NCI-H187 treated with DMSO at 0.1 percent for 48 hours (cell line): ENCODE data around the gene TRA2B.
"Not testable (repeated sequence)": the region's sequence is repeated elsewhere in the genome, so short reads cannot be mapped to it uniquely, and the experiment has no call there.

Experiments
- DNase-seq: peaks from one replicate; lab custom pipeline; 2025; lab: John Stamatoyannopoulos, UW

The TRA2B gene

DNA sequence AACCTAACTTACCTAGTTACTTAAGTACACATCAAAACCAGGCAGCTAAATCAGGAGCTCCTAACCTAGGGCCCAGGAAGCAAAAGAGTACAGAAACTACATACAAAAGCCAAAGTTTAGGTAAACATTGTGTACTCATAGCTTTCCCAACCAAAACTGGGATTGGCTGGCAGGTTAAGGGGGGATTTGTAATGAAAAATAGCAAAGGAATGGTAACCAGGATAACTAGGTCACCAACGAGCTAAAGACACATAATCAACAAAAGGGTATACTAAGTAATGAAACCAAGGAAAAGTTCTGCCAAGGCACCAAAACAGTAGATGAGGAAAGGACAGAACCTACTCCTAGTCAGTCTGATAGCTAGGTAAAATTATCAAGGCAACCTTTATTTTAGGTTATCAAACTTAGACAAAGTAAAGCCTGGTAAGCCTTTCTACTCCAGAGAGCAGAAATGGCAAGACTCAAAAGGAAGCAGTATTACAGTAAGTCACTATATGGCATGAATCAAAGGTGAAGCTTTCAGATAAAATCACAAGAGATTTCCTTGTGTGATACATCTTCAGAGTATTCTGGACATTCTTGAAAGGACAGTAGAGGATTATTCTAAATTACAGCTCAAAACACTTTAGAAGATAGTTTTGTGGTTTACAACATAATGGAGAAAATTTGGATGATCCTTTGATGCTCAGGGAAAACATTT lies 10.2 kb downstream of the TRA2B start:
- DNase-seq, result no peak

DNA sequence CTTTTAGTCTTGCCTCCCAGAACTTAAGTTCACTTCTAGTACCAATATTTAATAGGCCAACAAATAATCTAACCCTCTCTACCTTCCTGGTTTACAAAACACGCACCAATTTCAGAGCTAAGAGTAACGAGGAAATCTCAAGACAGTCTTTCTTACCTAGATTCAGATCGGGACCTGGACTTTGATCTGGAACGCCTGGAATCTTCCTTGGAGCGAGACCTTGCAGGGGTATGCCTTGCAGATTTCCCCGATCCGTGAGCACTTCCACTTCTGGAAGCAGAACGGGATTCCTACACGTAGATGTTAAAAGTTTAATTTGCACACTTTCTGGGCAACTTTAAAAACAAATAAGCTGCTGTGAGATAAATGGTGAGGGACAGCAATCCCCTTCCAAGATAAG lies 11.4 kb downstream of the TRA2B start:
- no peak for DNase-seq

DNA sequence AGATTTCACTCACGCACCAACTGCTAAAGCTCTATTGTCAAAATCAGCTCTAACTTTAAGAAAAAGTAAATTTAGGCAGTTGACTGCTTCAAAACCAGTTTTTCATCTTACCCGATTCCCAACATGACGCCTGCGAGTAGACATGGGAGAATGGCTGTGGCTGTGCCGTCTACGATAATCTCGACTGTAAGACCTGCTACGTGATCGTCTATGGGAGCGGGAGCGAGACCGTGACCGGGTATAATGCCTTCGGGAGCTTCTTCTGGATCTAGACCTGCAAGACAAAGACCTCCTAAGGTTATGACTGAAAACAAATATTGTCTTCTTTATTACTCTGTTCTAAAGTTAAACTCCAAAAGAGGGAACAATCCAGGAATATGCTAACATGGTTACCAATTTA lies 12.5 kb downstream of the TRA2B start:
- no peak for DNase-seq

DNA sequence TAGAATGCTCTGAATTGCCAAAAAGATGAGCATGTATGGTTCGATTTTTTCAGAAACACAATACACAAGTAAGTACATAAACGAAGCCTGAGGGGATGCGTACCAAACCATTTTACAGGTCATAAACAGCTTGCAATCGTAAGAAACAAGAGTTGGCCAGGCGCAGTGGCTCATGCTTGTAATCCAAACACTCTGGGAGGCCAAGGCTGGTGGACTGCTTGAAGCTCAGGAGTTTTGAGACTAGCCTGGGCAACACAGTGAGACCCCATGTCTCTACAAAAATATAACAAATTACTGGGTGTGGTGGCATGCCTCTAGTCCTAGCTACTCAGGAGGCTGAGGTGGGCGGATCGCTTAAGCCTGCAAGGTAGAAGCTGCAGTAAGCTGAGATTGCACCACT lies 13.4 kb downstream of the TRA2B start:
- no peak for DNase-seq

DNA sequence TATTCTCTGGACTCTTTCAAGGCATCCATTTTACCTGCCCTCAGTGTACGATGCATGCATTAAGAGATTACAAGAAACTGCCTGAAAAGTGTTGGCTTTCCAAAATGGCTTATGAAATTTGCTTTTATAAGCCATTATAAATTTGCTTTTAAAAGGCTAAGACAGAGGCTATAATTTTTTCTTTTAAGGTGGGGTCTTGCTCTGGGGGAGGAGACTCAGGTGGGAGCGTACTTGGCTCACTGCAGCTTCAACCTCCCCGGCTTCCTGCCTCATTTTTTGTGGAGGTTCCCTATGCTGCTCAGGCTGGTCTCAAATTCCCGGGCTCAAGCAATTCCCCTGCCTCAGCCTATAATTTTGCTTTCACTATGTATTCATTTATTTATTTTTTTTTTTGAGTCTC lies 17.6 kb downstream of the TRA2B start:
- DNase-seq, result no peak

DNA sequence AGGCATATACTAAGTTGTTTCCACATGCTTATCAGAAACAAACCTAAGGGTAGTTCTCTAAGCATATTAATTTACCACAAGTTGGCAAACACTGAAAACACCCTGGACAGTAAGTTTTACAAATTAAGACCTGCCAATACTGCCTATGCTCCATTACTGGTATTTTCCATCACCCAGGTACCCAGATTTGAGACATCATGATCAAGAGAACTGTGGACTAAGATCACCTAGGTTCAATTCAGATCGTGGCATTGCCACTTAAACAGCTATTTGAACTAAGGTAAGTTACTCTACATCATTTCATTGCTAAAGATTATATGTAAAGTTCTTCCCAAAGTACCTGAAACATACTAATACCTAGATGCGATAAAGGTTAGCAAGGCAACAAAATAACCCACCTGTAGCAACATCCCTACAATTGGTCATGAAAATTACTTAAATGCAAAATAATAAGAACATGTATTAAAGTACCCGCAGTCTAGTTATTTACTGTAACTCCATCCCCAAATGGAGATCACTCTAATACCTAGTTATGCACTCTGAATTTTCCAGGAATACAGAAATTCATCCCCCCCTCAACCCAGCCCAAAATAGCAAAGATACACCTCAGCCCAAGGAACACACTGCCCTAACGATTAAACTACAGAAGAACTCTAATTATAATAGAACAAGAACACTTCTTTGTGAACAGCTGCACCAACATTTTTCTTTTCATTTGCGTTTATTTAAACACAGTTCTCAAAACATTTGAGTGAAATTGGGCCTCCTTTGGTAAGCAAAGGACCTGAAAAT lies 21.6 kb downstream of the TRA2B start:
- DNase-seq, result no peak

DNA sequence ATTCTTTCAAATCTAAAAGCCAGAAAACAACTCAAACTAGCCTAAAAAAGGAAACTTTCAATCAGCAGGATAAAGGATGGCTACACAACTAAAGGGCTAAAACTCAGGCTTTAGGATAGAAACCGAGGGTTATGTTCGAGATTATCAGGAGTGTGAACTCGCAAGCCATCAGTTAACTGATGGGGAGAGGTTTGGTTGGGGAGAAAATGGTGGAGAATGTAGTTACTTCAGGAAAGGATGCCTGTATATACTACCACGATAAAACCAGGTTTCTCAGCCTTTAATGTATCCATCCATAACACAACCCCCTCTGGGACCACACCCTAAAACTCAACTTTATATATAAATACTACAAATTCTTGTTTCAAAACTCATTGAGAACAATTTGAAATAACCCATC lies 22.2 kb downstream of the TRA2B start:
- no peak for DNase-seq

DNA sequence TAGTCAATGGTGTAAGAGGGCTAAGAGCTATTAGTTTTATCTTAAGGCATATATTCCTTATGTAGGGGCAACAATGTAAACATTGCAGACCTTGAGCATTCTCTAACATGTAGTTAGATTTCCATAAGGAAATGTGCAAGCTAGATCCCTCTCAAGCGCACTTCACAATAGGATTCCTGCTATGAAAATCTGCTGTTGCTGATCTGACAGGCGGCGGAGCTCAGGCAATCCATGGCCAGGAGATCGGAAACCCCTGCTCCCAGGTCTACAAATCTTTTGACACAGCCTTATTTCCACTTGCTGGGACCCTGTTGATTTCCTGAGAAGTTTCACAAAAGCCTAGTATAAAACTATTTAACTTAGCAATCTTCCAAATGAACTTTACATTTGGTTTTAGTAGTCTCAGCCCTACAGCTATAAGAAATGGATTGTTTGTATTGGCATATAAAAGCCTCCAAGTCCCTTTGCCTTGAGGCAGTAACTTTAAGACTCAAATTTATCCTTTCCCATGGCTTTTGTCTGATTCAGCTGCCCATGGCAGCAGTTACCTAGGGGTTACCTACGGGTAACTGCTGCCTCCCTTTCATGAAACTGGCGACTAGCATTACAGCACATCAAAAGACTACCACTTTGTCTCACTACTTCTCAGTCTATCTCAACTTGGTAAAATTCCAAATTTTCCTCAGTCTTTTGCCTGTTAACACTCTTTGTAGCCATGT lies 22.7 kb downstream of the TRA2B start:
- DNase-seq, result no peak

DNA sequence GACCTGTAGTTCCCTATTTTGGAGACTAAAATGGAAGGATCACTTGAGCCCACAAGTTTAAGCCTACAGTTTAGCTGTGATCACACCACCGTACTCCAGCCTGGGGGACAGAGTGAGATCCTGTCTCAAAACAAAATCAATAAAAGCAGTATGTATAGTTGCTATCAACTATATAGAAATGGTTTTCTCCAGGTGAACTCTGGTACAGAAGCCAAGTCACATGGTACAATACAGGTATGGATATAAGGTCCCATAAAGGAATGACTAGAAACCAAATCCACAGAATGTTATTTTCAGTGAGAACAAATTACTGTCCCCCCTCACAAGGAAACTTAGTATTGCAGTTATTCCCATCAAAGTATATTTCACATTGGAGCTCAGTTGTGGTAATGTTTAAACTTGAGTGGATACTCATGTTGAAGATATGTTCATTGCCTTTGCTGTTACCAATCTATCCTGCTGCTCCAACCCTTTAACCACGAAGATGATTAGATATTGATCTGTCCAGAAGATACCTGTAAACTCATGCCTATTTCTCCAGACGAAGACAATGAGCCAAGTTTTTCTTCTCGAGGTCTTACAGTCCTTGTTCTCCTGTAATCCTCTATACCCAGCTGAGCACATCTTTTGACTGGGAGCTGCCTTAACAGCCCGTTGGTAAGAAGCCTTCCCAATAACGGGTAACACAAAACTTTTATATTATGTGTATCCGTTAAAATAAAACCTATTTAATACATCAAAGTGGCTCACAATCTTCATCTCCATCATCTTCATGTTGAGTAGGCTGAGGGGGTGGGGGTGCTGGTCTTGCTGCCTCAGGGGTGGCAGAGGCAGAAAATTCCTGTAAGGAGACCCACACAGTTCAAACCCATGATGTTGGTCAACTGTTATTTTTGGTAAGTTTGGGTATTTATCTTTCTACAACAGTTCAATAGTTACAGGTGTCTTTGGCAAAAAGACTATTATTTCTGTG lies 24.6 kb downstream of the TRA2B start:
- no peak for DNase-seq

DNA sequence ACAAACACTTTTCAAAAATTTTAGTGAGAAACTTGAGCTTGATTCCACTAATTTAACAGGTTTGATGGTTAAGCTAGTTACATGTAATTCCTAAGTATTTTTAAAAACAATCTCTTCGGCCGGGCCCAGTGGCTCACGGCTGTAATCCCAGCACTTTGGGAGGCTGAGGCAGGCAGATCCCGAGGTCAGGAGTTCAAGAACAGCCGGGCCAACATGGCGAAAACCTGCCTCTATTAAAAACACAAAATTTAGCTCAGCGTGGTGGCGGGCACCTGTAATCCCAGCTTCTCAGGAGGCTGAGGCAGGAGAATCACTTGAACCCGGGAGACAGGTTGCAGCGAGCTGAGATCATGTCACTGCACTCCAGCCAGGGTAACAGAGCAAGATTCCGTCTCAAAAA lies 25.3 kb downstream of the TRA2B start:
- DNase-seq, result no peak

DNA sequence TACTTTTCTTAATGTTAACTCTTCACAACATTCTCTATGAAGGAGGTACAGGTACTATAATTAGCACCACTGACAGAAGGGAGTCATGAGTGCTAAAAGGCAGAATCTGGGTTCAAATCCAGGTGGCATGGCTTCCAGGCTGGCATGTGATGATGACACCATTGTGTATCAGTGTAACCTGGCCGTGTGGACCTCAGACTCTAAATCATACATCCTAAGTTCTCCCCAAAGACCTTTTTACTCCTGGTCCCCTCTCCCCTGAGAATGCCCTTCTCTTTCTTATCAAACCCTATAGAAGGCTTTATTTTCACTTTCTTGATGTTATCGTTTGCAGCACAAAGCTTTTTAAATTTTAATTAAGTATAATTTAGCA lies 26.8 kb downstream of the TRA2B start:
- not testable (repeated sequence) for DNase-seq

DNA sequence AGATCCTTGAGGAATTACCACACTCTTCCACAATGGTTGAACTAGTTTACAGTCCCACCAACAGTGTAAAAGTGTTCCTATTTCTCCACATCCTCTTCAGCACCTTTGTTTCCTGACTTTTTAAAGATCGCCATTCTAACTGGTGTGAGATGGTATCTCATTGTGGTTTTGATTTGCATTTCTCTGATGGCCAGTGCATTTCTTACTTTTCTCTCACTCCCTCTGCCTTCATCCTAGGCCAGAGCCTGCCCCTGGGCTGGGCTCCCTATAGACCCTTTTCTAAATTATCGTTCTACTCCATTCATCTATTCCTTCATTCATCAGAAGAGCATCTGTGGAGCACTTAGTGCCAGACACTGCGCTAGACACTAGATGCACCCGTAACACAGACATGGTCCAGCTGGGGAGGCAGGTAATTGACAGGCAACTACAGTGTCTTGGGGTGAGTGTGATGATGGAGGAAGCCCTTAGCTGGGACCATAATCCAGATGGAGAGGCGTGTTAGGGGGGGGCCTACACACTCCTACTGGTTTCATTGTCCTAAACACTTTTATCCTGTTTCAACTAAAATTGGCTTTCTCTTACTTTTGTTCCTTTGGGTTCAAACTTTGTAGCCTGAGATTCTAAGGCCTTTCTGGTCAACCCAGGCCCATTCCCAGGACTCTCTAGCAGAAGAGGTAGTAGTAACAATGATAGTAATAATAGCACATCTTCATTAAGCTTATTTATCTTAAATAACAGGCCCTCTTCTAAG lies 27.3 kb downstream of the TRA2B start:
- DNase-seq, result not testable (repeated sequence)

DNA sequence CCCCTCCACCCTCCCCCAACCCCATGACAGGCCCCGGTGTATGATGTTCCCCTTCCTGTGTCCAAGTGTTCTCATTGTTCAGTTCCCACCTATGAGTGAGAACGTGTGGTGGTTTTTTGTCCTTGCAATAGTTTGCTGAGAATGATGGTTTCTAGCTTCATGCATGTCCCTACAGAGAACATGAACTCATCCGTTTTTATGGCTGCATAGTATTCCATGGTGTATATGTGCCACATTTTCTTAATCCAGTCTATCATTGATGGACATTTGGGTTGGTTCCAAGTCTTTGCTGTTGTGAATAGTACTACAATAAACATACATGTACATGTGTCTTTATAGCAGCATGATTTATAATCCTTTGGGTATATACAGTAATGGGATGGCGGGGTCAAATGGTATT lies 27.9 kb downstream of the TRA2B start:
- not testable (repeated sequence) for DNase-seq

DNA sequence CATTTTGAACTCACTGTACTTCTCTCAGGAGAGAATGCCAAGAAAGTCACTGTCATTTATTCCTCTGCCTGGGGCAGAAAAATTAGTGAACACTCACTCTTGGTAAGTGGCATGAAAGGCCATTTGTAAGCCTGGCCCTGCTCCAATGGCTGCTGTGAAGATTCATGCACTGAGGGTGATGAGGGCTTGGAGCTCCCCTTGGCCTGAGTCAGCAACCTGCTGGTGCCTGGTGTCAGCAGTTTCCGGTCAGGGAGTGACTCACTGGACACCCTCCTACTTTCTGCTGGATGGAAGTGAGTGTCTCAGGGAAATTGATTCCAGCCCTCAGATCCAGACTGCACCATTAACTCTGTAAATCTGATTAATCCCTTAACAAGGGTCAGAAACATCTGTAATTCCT lies 37.6 kb downstream of the TRA2B start:
- DNase-seq, result no peak

DNA sequence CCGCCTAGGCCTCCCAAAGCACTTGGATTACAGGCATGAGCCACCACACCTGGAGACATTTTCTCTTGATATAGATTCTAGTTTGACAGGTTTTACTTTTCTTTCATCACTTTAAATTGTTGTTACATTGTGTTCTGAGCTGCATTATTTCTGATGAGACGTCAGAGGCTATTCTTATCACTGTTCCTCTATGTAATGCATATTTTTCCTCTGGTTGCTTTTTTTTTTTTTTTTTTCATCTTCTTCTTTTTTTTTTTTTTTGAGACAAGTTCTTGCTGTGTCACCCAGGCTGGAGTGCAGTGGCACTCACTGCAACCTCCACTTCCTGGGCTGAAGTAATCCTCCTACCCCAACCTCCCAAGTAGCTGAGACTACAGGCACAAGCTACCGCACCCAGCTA lies 41.2 kb downstream of the TRA2B start:
- no peak for DNase-seq

DNA sequence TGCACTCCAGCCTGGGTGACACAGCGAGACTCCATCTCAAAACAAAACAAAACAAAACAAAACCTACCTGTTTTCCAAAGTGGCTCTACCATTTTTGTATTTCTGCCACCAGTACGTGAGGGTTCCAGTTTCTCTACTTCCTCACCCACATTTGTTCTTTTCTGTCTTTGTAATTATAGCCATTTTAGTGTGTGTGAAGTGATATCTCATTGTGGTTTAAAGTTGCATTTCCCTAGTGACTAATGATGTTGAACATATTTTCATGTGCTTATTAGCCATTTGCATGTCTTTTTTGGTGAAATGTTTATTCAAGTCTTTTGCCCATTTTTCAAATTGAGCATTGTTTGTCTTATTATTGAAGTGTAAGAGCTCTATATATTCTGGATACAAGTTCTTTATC lies 50.7 kb downstream of the TRA2B start:
- no peak for DNase-seq

DNA sequence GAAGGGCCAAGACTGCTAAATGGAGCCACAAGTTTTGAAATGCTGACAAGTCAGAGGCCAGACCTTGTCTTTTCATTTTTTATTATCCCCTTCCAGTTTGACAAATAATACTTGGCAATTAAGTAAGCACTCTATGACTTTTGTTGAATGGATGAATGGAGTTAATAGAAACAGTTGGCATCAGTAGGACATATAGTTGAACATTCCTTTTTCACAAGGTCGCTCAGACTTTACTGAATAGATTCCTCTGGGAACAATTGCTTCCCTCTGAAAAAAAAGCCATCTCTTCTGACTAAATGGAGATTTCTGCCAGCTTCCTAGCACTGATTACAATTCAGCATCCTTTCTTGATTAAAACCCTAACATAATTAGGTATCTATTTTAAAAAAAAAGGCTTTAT lies 53.2 kb downstream of the TRA2B start:
- no peak for DNase-seq

DNA sequence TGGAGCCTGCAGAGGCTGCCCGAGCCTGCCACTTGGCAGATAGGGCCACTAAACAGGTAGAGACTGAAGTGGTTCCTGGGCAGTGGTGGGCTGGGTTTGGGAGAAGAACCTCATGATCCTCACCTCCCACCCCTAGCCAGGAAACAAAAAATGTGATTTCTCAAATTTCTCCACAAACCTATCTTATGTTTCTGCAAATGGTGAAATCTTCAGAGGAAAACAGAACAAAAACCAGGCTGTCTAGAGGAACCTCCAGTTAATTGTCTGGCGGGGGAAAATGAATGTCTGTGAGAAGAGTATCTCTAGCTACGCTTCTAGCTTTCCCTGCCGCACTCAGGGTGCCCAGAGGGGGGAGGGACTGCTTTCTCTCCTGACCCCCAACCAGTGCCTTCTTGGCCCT lies 55.9 kb downstream of the TRA2B start:
- DNase-seq, result no peak

DNA sequence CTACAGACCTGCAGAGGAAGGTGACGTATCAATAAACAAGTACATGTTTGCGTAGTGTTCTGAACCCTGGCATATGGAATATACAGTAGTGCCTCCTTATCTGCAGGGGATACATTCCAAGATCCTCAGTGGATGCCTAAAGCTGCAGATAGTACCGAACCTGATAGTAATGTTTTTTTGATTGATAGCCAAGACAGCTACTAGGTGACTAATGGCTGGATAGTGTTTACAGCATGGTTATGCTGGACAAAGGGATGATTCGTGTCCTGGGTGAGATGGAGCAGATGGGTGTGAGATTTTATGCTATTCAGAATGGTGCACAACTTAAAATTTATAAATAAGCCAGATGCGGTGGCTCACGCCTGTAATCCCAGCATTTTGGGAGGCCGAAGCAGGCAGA lies 57.2 kb downstream of the TRA2B start:
- DNase-seq, result no peak

DNA sequence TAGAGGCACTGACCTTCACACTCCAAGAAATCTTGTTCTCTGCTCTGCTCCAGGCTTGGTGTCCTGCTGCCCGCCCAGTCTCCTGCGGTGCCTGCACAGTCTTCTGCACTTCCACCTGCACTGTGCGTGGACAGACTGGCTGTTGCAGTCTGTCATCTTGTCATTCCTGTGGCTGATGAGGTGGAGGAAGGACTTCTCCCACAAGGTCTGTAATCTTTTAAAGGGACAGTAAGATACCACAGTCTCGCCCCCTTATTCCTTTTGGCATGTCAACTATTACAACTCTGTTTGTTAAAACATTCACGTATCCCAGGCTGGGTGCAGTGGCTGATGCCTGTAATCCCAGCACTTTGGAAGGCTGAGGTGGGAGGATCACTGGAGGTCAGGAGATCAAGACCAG lies 58.9 kb downstream of the TRA2B start:
- no peak for DNase-seq

DNA sequence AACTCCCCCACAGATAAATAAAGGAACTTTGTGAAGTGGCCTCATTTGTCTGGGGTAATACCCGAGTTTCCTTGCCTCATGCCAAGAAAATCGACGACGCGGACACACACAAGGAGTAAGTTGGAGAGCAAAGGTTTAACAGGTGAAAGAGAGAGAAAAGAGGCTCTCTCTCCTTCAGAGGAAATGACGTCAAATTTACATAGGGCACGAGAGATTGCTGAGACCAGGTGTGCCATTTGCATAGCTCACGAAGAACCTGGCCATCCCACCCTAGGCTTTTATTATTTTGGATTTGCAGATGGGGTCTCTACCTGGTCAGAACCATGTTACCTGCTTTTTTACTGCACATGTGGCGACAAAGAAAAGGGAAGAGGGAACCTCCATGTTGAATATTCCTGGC lies 63.7 kb downstream of the TRA2B start:
- no peak for DNase-seq
